ENCODE measurements around the gene PRICKLE1. TPM values are rescaled to one million over a fixed set of nuclear protein-coding genes. Genes with fewer than 3 reads are reported as not detected.

Gene PRICKLE1
- total and polyA plus RNA-seq, 9 of the 15 experiments (the other 6 are each of a cell fraction or from before 2014, with no cell fraction given), result 0.22 to 0.85 (median 0.31) TPM

GRCh38 chr12:42606471-42606870, 16.9 kb upstream of the PRICKLE1 start:
- Histone ChIP-seq H3K79me2 (ENCODE audit: control insufficient read depth, insufficient read depth, low read length) (no peaks in the 10 kb centered on the region), H3K27me3 (ENCODE audit: control insufficient read depth in 2 of 2, insufficient read depth in 2 of 2, low read length in 2 of 2) (no peaks in the 10 kb centered on the region; a peak in 1 of 5 replicates), H3K27ac (ENCODE audit: extremely low read depth, low read depth, low read length) (no peak overlapping the region), H3K4me3 (no peak overlapping the region), H4K20me1 (replicated peaks; ENCODE audit: control insufficient read depth, insufficient read depth, low read length) (no peaks in the 10 kb centered on the region), H3K4me1 (replicated peaks in 1 of 2; ENCODE audit: control insufficient read depth in 2 of 2, insufficient read depth in 2 of 2, low read length in 2 of 2) (no peaks in the 10 kb centered on the region; a peak in 1 of 5 replicates), H3K4me2 (ENCODE audit: insufficient read depth, low read length) (no peak overlapping the region), H3K36me3 (ENCODE audit: control insufficient read depth, insufficient read depth, low read length) (no peaks in the 10 kb centered on the region), H3K9ac (ENCODE audit: insufficient read depth in 1 of 2, low read depth in 2 of 2, low read length in 2 of 2) (no peak overlapping the region), H3K9me3 (replicated peaks; ENCODE audit: control insufficient read depth, insufficient read depth, low read depth, low read length) (no peaks in the 10 kb centered on the region), H2AFZ (ENCODE audit: low read depth, low read length) (no peak overlapping the region), H3K9me1 (ENCODE audit: control insufficient read depth, insufficient read depth, low read length) (no peaks in the 10 kb centered on the region)
- TF ChIP-seq CHD1 (IDR thresholded peaks at IDR 0.05; ENCODE audit: low read length), result no peak
- no peak for TF ChIP-seq SIRT6 (IDR thresholded peaks at IDR 0.05; ENCODE audit: low read depth, low read length)
- no peak for TF ChIP-seq ETV6 (IDR thresholded peaks at IDR 0.05; ENCODE audit: borderline replicate concordance in 1 of 2, low read depth in 2 of 2, low read length in 1 of 2)
- no peak for TF ChIP-seq ETV6 (CRISPR knock-in tag; IDR thresholded peaks at IDR 0.05; ENCODE audit: borderline replicate concordance)
- no peak for TF ChIP-seq ZNF76 (CRISPR knock-in tag; IDR thresholded peaks at IDR 0.05; ENCODE audit: borderline replicate concordance)
- TF ChIP-seq KLF1 (tag; IDR thresholded peaks at IDR 0.05), result no peak
- no peak for TF ChIP-seq PCBP2 (IDR thresholded peaks at IDR 0.05; ENCODE audit: low read depth, low read length, poor library complexity, severe bottlenecking)
- no peak for TF ChIP-seq MAZ (CRISPR knock-in tag; conservative IDR thresholded peaks at IDR 0.05 in 1 of 2, IDR thresholded peaks at IDR 0.05 in 1 of 2)
- TF ChIP-seq TAF1 (IDR thresholded peaks at IDR 0.05; ENCODE audit: control insufficient read depth, extremely low read depth, insufficient read depth, low read length, severe bottlenecking), result no peak
- in situ Hi-C loops (cut with MboI) (no loop called here), intact Hi-C loops (cut with micrococcal nuclease) (no loop called here)
- 14% methylated on average over 1 of the region's 1 CpG for WGBS (ENCODE audit: insufficient coverage, low coverage, missing lambda C conversion rate)
- no peak for DNase-seq (ENCODE audit: extremely low read depth in 1 of 4, low spot score in 3 of 4)
- ATAC-seq, result no peak
- no TSS peak for BruUV-seq (replicated peaks)
- FAIRE-seq, result no peak
- POLR2A ChIA-PET, result no interaction called here
- CTCF ChIA-PET (ENCODE audit: low intra/inter-chr PET ratio), result no interaction called here
